GM21390 (cell line): ENCODE data around the gene HRNR.
A peak's percentile ranks its signal among the peaks of the same experiment; 100 is the strongest.

Experiments used
- ATAC-seq: cut with Tn5 transposase; IDR thresholded peaks from one replicate; pipeline ENCODE4 v1.9.1; 2021; ENCODE audit not compliant: unreplicated experiment

Gene HRNR

GRCh38 chr1:152189657-152190442, 34.1 kb downstream of the HRNR start:
- ATAC-seq, result no peak

GRCh38 chr1:152188673-152189591, 35.1 kb downstream of the HRNR start:
- no peak for ATAC-seq

DNA sequence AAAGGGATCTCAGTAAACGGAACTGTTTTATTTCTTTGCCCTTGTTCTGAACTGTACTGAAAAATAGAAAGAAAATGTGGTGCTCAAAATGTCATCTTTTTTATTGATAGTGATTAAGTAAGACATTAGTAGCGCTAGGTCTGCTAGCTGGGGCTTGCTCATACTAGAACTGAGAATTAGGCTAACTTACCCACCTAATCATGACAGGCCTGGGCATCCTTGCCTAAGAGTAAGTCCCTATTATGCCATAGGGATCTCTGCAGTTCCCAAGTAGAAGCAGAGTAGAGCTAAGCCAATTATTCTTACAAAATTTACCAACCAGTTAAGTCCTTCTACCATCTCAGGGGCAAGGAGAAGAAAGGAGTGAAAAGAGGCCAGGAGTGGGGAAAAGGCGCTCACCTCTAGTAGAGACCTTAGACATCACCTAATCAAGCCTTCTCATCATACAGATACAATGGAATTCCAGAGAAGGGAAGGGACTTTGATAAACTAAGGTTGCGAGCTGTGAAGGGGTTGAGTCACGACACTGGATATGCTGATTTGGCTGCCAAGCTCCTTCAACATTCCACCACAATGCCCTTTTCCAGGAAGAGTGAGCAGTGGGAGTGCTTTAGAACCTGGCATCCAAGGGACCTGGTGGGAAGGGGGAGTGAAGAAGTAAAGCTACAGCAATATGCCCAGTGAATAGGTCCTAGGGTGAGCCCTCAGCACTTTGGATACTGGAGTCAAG, 37.3 kb downstream of the HRNR start:
- ATAC-seq, result no peak

DNA sequence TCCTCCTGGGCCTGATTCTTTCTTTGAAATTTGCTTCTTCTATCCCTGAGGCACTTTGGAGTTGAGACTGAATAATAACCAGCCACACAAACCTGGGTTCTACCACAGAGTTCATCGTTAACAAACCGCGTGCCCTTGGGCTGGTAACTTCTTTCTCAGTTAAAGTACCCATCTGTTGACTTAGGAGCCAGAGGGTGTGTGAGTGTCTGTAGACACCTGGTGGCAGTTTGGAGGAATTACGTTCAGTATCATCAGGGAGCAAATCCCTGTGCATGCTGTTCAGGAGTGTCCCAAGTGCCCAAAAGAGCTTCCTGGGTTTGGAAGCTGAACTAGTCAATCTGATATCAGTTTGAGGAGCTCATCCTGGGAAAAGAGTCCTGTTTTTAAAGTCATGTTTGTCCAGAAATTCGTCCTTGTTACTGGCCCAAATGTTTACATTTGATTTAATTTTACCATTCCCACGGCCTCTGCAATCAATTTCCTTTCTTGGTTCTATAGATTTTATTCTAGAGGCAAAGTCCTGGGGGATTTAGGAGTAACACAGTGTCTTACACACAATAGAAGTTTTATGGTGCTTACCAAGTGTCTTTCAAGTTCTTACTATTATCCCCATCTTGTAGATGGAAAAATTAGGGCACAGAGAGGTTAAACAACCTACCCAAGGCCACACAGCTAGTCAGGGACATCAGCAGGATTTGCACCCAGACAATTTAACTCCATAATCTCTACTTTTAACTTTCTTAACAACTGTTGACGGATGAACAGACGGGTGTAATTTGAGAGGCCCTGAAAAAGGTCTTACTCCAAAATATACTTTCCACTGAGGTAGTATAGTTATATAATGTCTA, 38.2 kb downstream of the HRNR start:
- peak; percentile 59 for ATAC-seq

- ATAC-seq, result no peak
These were observed 41.0 kb downstream of the HRNR start for GRCh38 chr1:152182944-152183361.

GRCh38 chr1:152182431-152182830, 41.6 kb downstream of the HRNR start:
- ATAC-seq, result no peak

- no peak for ATAC-seq
These were observed 44.4 kb downstream of the HRNR start for GRCh38 chr1:152179566-152179965.

DNA sequence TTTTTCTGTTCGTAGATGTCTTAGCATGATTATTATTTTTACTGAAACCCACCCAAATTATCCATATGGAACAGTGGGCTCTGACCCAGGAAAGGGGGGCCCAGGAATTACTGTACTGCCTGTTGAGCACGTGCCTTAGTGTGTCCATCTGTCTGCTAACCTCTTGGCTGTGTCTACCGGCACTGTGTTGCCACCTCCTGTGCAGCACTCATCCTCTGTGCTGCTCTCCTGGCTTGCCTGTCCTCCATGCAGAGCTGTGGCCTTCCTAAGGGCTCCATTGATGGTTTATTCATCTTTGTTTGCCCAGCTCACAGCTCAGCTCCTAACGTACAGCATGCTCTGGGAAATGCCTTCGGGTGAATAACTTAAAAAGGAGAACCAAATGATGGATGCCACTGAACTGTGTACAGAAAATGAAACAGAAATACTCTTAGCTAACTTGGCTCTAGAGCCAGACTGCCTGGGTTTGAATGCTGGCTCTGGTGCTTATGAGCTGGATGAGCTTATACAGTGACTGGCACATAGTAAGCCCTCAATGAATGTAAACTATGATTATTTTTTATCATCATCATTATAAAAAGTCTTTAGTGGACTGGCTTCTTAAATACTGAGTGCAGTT, 53.6 kb downstream of the HRNR start:
- ATAC-seq, result no peak

DNA sequence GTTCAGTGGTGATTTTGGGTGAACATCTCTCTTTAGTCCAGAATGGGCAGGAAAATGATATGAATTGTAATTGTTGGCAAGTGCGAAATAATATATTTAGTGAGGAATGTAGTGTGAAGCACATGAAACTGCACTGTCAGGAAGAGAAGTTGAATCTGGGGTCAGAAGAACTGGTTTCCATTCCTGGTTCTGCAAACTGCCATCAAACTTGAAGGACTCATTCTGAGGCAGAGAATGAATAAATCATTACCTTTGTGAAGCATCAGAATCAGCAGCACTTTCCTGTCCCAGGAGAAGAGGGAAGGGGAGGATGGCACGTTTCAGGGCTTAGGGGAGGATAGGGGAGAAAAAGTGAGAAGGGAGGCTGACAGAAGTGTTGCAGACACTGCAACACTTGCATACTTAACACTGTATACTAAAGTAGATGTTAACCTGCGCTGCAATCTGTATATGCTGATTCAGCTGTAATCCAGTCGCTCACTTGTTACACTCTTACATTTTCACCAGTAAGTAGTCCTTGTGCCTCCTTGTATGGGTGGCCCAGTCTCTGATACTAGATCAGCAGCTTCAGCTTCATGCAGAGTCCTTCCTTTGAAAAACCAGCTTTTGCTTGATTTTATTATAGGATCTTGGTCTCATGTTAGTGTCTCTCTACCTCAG, 54.5 kb downstream of the HRNR start:
- ATAC-seq, result no peak

DNA sequence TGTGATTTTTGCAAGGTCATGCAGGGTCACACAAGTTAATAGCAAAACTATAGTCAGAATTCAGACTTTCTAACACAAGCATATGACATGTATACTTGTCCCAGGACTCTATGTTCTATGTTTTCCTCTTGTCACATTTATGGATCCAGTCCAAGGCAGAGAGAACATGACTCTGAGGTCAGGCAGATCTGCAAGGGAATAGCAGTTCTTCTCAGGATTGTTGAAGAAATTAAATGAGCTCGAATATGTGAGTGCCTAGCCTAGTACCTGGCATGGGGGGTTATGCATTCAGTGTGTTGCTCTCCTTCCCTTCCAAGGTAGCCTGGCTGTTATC, 55.5 kb downstream of the HRNR start:
- no peak for ATAC-seq

DNA sequence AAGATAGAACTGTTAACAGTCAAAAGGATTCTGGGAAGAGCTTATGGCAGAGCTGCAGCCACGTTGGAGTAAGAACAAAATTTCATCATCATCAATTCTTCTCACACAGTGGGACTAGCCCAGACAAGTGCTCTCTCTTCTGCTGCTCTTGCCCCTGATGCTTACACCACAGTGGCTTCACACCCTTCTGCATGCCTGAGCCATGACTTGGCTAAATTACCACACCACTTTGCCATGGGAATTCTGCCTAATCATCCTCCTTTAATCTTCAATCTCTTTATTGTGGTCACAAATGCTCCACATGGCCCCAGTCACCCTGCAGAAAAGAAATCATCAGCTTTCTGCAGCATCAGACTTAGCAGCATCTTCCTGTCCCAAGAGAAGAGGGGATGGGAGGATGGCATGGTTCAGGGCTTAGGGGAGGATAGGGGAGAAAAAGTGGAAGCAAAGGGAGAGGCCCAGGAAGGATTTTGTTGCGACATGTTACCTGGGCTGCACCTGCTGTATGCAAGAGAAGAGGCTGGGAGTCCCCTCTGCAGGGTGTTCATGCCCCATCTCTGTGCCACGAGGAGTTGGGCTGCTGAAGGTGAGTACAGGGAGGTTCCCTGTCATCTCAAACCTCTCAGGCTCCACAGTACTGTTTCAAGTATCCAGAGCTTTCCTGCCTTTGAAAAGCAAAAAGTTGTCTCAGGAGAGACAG, 56.0 kb downstream of the HRNR start:
- ATAC-seq, result no peak

- ATAC-seq, result no peak
These were observed 57.0 kb downstream of the HRNR start for GRCh38 chr1:152166966-152167365.

DNA sequence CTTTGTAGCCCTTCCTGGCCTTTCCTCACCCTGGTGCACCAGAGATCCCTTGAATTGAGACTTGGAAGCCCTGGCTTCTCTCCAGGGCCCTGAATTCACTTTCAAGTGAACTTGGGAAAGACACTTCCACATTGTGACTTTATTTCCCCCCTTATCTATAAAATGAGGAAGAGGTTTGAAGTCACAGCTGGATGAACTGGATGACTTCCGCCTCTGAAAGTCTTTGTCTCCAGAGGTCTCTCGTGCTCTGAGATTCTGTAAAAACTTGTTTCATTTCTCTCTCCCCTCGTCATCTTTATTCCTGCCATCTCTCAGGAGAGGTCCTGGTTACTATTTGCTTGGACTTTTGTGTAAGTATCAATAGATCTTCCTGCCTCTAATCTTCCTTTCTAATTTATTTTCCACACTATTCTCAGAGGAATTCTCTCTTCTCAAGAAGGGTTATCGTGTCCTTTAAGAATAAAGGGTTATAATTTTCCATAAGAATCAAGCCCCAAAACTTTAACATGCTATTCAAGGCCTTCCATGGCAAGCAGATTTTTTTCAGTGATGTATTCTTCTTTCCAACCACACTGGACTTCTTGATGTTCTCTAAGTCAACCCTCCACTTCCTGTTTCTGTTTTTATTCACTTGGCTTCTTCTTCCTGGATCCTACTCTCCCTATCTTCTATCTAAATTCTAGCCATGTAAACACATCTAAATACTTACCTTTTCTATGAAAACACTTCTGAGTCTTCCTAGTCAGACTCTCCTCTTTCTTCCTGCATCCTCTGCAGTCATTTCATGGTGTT, 58.5 kb downstream of the HRNR start:
- ATAC-seq, result no peak

DNA sequence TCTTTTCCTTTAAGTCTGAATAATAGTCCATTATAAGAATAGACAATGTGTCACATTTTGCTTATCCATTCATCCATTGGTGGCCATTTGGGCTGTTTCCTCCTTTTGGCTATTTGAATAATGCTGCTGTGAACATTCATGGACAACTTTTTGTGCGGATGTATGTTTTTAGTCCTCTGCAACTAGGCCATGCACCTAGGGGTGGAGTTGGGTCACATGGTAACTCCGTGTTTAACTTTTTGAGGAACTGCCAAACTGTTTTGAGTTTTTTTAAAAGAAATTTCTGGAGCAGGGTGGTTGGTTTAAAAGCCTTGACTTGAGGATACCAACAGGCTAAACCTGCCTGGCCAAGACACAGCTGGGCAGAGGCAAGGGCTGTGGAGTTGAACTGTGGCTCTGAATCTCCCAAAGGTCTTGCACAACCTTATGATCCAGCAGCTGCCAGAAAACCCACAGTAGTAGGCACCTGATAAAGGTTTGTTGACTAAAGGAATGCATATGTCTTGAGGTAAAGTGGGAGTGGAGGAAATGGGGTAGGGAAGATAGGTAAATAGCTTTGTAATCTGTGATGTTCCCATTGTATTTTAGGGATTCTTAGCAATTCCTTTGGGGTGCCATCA, 59.4 kb downstream of the HRNR start:
- no peak for ATAC-seq

DNA sequence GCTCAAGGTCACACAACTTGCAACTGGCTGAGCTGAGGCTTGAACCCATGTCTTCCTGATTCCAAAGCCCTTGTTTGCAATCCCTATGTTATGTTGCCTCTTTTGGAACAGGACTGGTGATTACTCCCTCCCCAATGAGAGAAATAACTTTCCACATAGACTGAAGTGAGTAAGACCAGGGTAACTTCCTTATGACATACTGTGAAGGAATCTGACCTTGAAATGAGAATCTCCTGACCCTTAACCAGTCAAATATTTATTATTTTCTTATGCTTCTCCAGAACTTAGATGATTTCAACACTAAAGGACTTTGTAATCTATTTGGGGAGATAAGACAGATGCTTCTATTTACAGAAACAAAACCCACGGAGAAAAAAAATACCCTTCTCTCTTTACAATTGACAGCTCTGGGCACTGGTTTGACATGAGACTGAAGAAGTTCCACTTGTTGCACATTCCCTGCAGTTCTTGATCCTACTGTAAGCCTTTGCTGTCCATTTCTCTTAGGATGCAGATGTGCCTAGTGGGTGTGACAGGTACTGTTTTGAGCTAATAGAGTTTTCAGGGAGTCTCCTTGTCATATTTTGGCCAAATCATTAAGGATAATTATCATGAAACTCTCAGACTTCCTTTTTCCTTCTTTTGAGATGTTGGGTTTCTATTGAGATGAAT, 61.1 kb downstream of the HRNR start:
- no peak for ATAC-seq
